ENCODE measurements around the gene MPIG6B. TPM values are rescaled to one million over a fixed set of nuclear protein-coding genes. Genes with fewer than 3 reads are reported as not detected.

Gene MPIG6B
- total RNA-seq, 1 experiment from 2014 or later, result not detected

GRCh38 chr6:31680226-31681134 lies 42.7 kb upstream of the MPIG6B start, which contains the start of gene LY6G5C:
LY6G5C (minus strand) TSS chr6:31681067; CDS start chr6:31680373, 694 bp downstream.
- BruUV-seq (replicated peaks), result no TSS peak
- no peaks in the 10 kb centered on the region for H3K9me3 Mint-ChIP-seq (ENCODE audit: unreplicated experiment)
- H3K36me3 Mint-ChIP-seq (ENCODE audit: insufficient read depth, unreplicated experiment), result peaks cover 13% of the 10 kb centered on the region
- H3K27ac Mint-ChIP-seq (ENCODE audit: low read depth, unreplicated experiment), result peak within 1 kb of the TSS; percentile 87
- ChIA-PET CTCF (interaction anchor here (0.6 to 2.5 kb wide), 22 partner anchors 8 to 1840 kb away, joined by 3 to 9 read pairs (median 4); partner anchors contain the start of genes CLIC1 and NOTCH4), POLR2A (interaction anchor here (0.6 to 0.8 kb wide), 2 partner anchors 10 to 16 kb away, joined by 3 to 4 read pairs; partner anchors contain the start of gene GPANK1)
- intact Hi-C loops (cut with micrococcal nuclease), result loop anchor here (1.0 to 5.0 kb wide), 6 partner anchors 48 to 272 kb away; partner anchors contain the start of gene DDAH2
- peaks cover 18% of the 10 kb centered on the region for H3K27me3 Mint-ChIP-seq (ENCODE audit: insufficient read depth, unreplicated experiment)
- H3K4me1 Mint-ChIP-seq (ENCODE audit: insufficient read depth, unreplicated experiment), result peaks cover 12% of the 10 kb centered on the region
- DNase-seq (ENCODE audit: unreplicated experiment), result peak; percentile 81
- peak; percentile 84 for TF ChIP-seq CTCF (IDR thresholded peaks at IDR 0.05; ENCODE audit: unreplicated experiment)
- H3K4me3 Mint-ChIP-seq (ENCODE audit: unreplicated experiment), result peak within 1 kb of the TSS; percentile 73

DNA sequence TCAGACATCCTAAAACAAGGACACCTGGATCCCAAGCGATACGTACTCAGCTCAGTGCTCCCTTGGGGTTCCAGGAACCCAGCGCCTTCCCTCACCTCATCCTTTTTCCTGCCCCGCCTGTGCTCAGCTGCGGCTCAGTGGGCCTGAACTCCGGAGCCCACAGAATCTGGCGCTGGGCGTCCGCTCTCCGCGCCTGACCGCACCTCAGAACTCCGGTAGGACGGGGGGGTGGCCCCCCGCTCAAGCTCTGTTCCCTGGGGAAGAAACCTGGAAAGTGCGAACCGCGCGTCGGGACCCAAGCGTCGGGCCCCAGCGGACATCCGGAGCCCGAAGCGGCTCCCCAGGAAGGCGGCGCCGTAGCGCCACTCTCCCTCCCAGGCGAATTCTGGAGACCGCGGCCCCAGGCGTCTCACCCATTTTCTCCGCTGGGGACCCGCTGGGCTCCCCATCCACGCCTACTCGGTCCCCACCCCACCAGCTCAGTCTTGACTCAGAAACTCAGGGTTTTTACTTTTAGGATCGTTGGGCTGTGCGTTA lies 42.0 kb upstream of the MPIG6B start:
- Mint-ChIP-seq H3K27me3 (ENCODE audit: insufficient read depth, unreplicated experiment) (peaks cover 18% of the 10 kb centered on the region), H3K27ac (ENCODE audit: low read depth, unreplicated experiment) (peak overlapping the region; percentile 74), H3K9me3 (ENCODE audit: unreplicated experiment) (no peaks in the 10 kb centered on the region), H3K4me3 (ENCODE audit: unreplicated experiment) (peak overlapping the region; percentile 73), H3K36me3 (ENCODE audit: insufficient read depth, unreplicated experiment) (peaks cover 20% of the 10 kb centered on the region), H3K4me1 (ENCODE audit: insufficient read depth, unreplicated experiment) (peaks cover 12% of the 10 kb centered on the region)
- intact Hi-C loops (cut with micrococcal nuclease), result loop anchor here (1.0 to 5.0 kb wide), 3 partner anchors 48 to 206 kb away; partner anchors contain the start of gene DDAH2
- POLR2A ChIA-PET, result interaction anchor here (0.6 to 0.8 kb wide), 2 partner anchors 9 to 16 kb away, joined by 3 to 4 read pairs; partner anchors contain the start of gene GPANK1
- TF ChIP-seq CTCF (IDR thresholded peaks at IDR 0.05; ENCODE audit: unreplicated experiment), result no peak
- BruUV-seq (replicated peaks), result no TSS peak
- CTCF ChIA-PET, result interaction anchor here (0.6 to 2.5 kb wide), 13 partner anchors 9 to 1840 kb away, joined by 3 to 8 read pairs (median 4); partner anchors contain the start of gene NOTCH4
- DNase-seq (ENCODE audit: unreplicated experiment), result no peak

- TF ChIP-seq CTCF (IDR thresholded peaks at IDR 0.05; ENCODE audit: unreplicated experiment), result no peak
- POLR2A ChIA-PET, result no interaction called here
- no TSS peak for BruUV-seq (replicated peaks)
- H3K4me3 Mint-ChIP-seq (ENCODE audit: unreplicated experiment), result no peak overlapping the region
- H3K9me3 Mint-ChIP-seq (ENCODE audit: unreplicated experiment), result no peaks in the 10 kb centered on the region
- intact Hi-C loops (cut with micrococcal nuclease), result loop anchor here (5.0 kb wide), 1 partner anchor 204 kb away; no protein-coding TSS in a partner anchor
- no peak overlapping the region for H3K27ac Mint-ChIP-seq (ENCODE audit: low read depth, unreplicated experiment)
- CTCF ChIA-PET, result interaction anchor here (1.2 kb wide), 1 partner anchor 268 kb away, joined by 3 read pairs; no protein-coding TSS in a partner anchor
- no peak for DNase-seq (ENCODE audit: unreplicated experiment)
- H3K27me3 Mint-ChIP-seq (ENCODE audit: insufficient read depth, unreplicated experiment), result peaks cover 2% of the 10 kb centered on the region
- peaks cover 12% of the 10 kb centered on the region for H3K4me1 Mint-ChIP-seq (ENCODE audit: insufficient read depth, unreplicated experiment)
- peaks cover 28% of the 10 kb centered on the region for H3K36me3 Mint-ChIP-seq (ENCODE audit: insufficient read depth, unreplicated experiment)
These were observed 39.6 kb upstream of the MPIG6B start for GRCh38 chr6:31683591-31683990.

DNA sequence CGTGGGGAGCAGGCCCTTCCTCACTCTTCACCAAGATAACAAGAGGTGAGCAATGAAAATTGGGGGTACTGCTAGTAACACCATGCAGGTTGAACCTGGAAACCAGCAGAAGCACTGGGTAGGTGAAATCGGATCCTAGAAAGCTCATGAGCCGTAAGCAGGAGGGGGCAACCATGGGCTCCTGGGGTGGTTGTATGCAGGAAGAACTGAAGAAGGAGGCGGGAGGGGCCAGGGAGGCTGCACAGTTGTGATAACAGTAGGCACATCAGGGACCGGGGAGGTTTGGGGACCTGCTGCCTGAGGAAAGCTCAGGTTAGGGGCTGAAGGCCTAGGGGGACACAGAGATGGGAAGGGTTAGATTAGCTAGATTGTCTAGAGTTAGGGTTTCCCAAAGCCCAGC lies 36.7 kb upstream of the MPIG6B start:
- H3K4me3 Mint-ChIP-seq (ENCODE audit: unreplicated experiment), result no peak overlapping the region
- BruUV-seq (replicated peaks), result no TSS peak
- POLR2A ChIA-PET, result interaction anchor here (0.6 kb wide), 1 partner anchor 1184 kb away, joined by 3 read pairs; no protein-coding TSS in a partner anchor
- intact Hi-C loops (cut with micrococcal nuclease), result no loop called here
- no peaks in the 10 kb centered on the region for H3K27me3 Mint-ChIP-seq (ENCODE audit: insufficient read depth, unreplicated experiment)
- H3K36me3 Mint-ChIP-seq (ENCODE audit: insufficient read depth, unreplicated experiment), result peaks cover 35% of the 10 kb centered on the region
- CTCF ChIA-PET, result no interaction called here
- no peak for DNase-seq (ENCODE audit: unreplicated experiment)
- peaks cover 6% of the 10 kb centered on the region for H3K4me1 Mint-ChIP-seq (ENCODE audit: insufficient read depth, unreplicated experiment)
- no peak overlapping the region for H3K27ac Mint-ChIP-seq (ENCODE audit: low read depth, unreplicated experiment)
- H3K9me3 Mint-ChIP-seq (ENCODE audit: unreplicated experiment), result no peaks in the 10 kb centered on the region
- no peak for TF ChIP-seq CTCF (IDR thresholded peaks at IDR 0.05; ENCODE audit: unreplicated experiment)
